Sigmoid colon (tissue), 7 donors: Measurements from ENCODE around the gene ZNF501. TPM values are rescaled to one million over a fixed set of nuclear protein-coding genes. Genes with fewer than 3 reads are reported as not detected.

Source experiments
- DNase-seq: peaks from one replicate; pipeline ENCODE4 v3.0.0-alpha.2; 2019
- H3K27ac ChIP-seq, 4 donors: fragments of 200-600 bp; sonication (generic); one replicate each; pipeline ENCODE4 v1.5.1; 2016 to 2019; ENCODE audit warnings: mild to moderate bottlenecking in 1 of 4
- H3K27me3 ChIP-seq, 3 donors: fragments of 200-600 bp; sonication (generic); one replicate each; pipeline ENCODE4 v1.5.1; 2019; ENCODE audit warnings: mild to moderate bottlenecking in 1 of 3
- H3K36me3 ChIP-seq, 4 donors: fragments of 200-600 bp; sonication (generic); one replicate each; pipeline ENCODE4 v1.5.1; 2016 to 2019
- H3K4me1 ChIP-seq, 4 donors: fragments of 200-600 bp; sonication (generic); one replicate each; pipeline ENCODE4 v1.5.1; 2017 to 2019
- H3K4me3 ChIP-seq, 4 donors: fragments of 200-600 bp; sonication (generic); one replicate each; pipeline ENCODE4 v1.5.1; 2017 to 2019; ENCODE audit warnings: mild to moderate bottlenecking in 2 of 4, moderate library complexity in 1 of 4
- H3K9me3 ChIP-seq, 4 donors: fragments of 200-600 bp in 3 of 4; sonication (generic) in 3 of 4; one replicate each; pipeline versions ENCODE4 v1.5.1 to v1.6.1; 2013 to 2019
- CTCF ChIP-seq, 4 experiments: fragments of 450-650 bp in 3 of 4; fragments of 200-600 bp in 1 of 4; IDR thresholded peaks; one replicate each; pipeline ENCODE4 v1.5.1; 2016 to 2019; ENCODE audit warnings: antibody characterized with exemption in 4 of 4, mild to moderate bottlenecking in 3 of 4, moderate library complexity in 2 of 4
- EP300 ChIP-seq, 4 donors: sonication (generic); formaldehyde crosslinking; IDR thresholded peaks; one replicate each; pipeline ENCODE4 v1.6.1; 2017; ENCODE audit warnings: antibody characterized with exemption in 4 of 4
- POLR2A ChIP-seq, 2 donors: fragments of 450-650 bp; IDR thresholded peaks; one replicate each; pipeline ENCODE4 v1.6.1; 2016; ENCODE audit warnings: antibody characterized with exemption in 2 of 2, mild to moderate bottlenecking in 2 of 2, moderate library complexity in 2 of 2
- POLR2AphosphoS5 ChIP-seq, 4 donors: sonication (generic); formaldehyde crosslinking; IDR thresholded peaks; one replicate each; pipeline ENCODE4 v1.6.1; 2017; ENCODE audit warnings: antibody characterized with exemption in 4 of 4
- WGBS, 2 donors: extraction: QIAGEN DNeasy Blood & Tissue Kit; methylation state at CpG; one replicate each; pipeline ENCODE4 v1.1.7; 2013; 5-methylcytosine and 5-hydroxymethylcytosine counted together
- intact Hi-C: fragments of 100-400 bp; cut with DNase I; formaldehyde crosslinking; loops from one replicate; pipeline ENCODE4 v1.15.1; 2023
- polyA plus RNA-seq, 3 donors: library from polyadenylated mRNA; stranded (reverse); fragments of 200-250 nt; gene quantifications; one replicate each; pipeline ENCODE4 v1.2.3, GENCODE V29; 2013
- total RNA-seq, 4 donors: library from RNA; depleted of rRNA; stranded (reverse); fragments of >200 nt; gene quantifications; one replicate each; pipeline ENCODE4 v1.1.0, GENCODE V29; 2016
- donor health status: healthy with polysubstance abuse.
- donor health status: Bipolar disorder and iron deficiency.
- donor health status: healthy.

ZNF501 gene
- total and polyA plus RNA-seq, 7 donors: 0.69 to 14.7 (median 5.8) TPM

GRCh38 chr3:44734646-44735168, 5.3 kb downstream of the ZNF501 start:
- Histone ChIP-seq H3K27me3 (no peaks in the 10 kb centered on the region), H3K9me3 (peaks cover 14 to 64% (median 54%) of the 10 kb centered on the region in 4 donors), H3K27ac (no peak overlapping the region), H3K4me3 (no peak overlapping the region), H3K36me3 (peaks cover 14 to 60% (median 36%) of the 10 kb centered on the region in 4 donors), H3K4me1 (peaks cover 0 to 9% (median 4%) of the 10 kb centered on the region in 4 donors)
- TF ChIP-seq POLR2AphosphoS5 (IDR thresholded peaks at IDR 0.05) (no peak), CTCF (IDR thresholded peaks at IDR 0.05) (no peak), POLR2A (IDR thresholded peaks at IDR 0.05) (no peak)
- intact Hi-C loops: no loop called here
- no peak for DNase-seq
- WGBS, 2 donors: 93 to 95% methylated on average over 3 of the region's 3 CpGs

- peaks cover 0 to 19% (median 14%) of the 10 kb centered on the region in 4 donors for H3K4me1 ChIP-seq
- H3K27ac ChIP-seq: peak overlapping the region; percentile 62 to 77 (median 76)
- intact Hi-C loops: loop anchor here (1.0 to 5.0 kb wide), 5 partner anchors 32 to 424 kb away; partner anchors contain the start of genes EXOSC7, TCAIM, ZDHHC3 and ZNF501
- H3K9me3 ChIP-seq: peaks cover 0 to 3% (median 0%) of the 10 kb centered on the region in 4 donors
- DNase-seq: no peak
- H3K36me3 ChIP-seq: no peaks in the 10 kb centered on the region
- TF ChIP-seq CTCF (IDR thresholded peaks at IDR 0.05) (no peak), EP300 (IDR thresholded peaks at IDR 0.05) (no peak), POLR2AphosphoS5 (IDR thresholded peaks at IDR 0.05) (no peak), POLR2A (IDR thresholded peaks at IDR 0.05) (no peak)
- 2 to 3% methylated on average over 15 of the region's 15 CpGs for WGBS, 2 donors
- peak overlapping the region; percentile 68 to 79 (median 75) for H3K4me3 ChIP-seq
- H3K27me3 ChIP-seq: no peaks in the 10 kb centered on the region
Observed at GRCh38 chr3:44761101-44761423, 31.6 kb downstream of the ZNF501 start.

GRCh38 chr3:44761424-44762169, 32.2 kb downstream of the ZNF501 start, which contains the start of the genes KIAA1143 and KIF15:
Gene KIAA1143, minus strand, starts transcription at chr3:44761619. Its CDS starts 17 bp downstream, at chr3:44761602.
Gene KIF15, plus strand, starts transcription at chr3:44761794. Its CDS starts 72 bp downstream, at chr3:44761866.
- WGBS, 2 donors: 0% methylated on average over 64 of the region's 64 CpGs
- DNase-seq: peak; percentile 98
- H3K27me3 ChIP-seq: no peaks in the 10 kb centered on the region
- H3K4me3 ChIP-seq: peak within 1 kb of the TSS; percentile 68 to 79 (median 75)
- peak within 1 kb of the TSS; percentile 62 to 77 (median 76) for H3K27ac ChIP-seq
- H3K36me3 ChIP-seq: no peaks in the 10 kb centered on the region
- peaks cover 0 to 19% (median 14%) of the 10 kb centered on the region in 4 donors for H3K4me1 ChIP-seq
- TF ChIP-seq EP300 (IDR thresholded peaks at IDR 0.05) (peak in 1 of 4 donors; percentile 53), CTCF (IDR thresholded peaks at IDR 0.05) (no peak), POLR2AphosphoS5 (IDR thresholded peaks at IDR 0.05) (peak; percentile 64 to 92 (median 83)), POLR2A (IDR thresholded peaks at IDR 0.05) (peak in 1 of 2 donors; percentile 34)
- intact Hi-C loops: loop anchor here (1.0 to 5.0 kb wide), 5 partner anchors 32 to 424 kb away; partner anchors contain the start of genes EXOSC7, TCAIM, ZDHHC3 and ZNF501
- peaks cover 0 to 3% (median 0%) of the 10 kb centered on the region in 4 donors for H3K9me3 ChIP-seq

GRCh38 chr3:44762170-44762677, 32.8 kb downstream of the ZNF501 start:
- Histone ChIP-seq H3K27ac (no peak overlapping the region), H3K27me3 (no peaks in the 10 kb centered on the region), H3K4me3 (peak overlapping the region; percentile 68 to 79 (median 75)), H3K4me1 (peaks cover 0 to 19% (median 14%) of the 10 kb centered on the region in 4 donors), H3K36me3 (no peaks in the 10 kb centered on the region), H3K9me3 (peaks cover 0 to 3% (median 0%) of the 10 kb centered on the region in 4 donors)
- 2 to 3% methylated on average over 9 of the region's 9 CpGs for WGBS, 2 donors
- no peak for DNase-seq
- TF ChIP-seq POLR2A (IDR thresholded peaks at IDR 0.05): no peak
- TF ChIP-seq EP300 (IDR thresholded peaks at IDR 0.05): no peak
- TF ChIP-seq CTCF (IDR thresholded peaks at IDR 0.05): no peak
- no peak for TF ChIP-seq POLR2AphosphoS5 (IDR thresholded peaks at IDR 0.05)
- intact Hi-C loops: loop anchor here (5.0 kb wide), 1 partner anchor 425 kb away; the partner anchor contains the start of gene TCAIM
